ENCODE data around the gene KRTAP10-7. TPM values are rescaled to one million over a fixed set of nuclear protein-coding genes. Genes with fewer than 3 reads are reported as not detected.
"Not testable (repeated sequence)": the region's sequence is repeated elsewhere in the genome, so short reads cannot be mapped to it uniquely, and the experiment has no call there.

The KRTAP10-7 gene
- total RNA-seq, 1 donor from 2014 or later = not detected

- TF ChIP-seq, protein P1, sequence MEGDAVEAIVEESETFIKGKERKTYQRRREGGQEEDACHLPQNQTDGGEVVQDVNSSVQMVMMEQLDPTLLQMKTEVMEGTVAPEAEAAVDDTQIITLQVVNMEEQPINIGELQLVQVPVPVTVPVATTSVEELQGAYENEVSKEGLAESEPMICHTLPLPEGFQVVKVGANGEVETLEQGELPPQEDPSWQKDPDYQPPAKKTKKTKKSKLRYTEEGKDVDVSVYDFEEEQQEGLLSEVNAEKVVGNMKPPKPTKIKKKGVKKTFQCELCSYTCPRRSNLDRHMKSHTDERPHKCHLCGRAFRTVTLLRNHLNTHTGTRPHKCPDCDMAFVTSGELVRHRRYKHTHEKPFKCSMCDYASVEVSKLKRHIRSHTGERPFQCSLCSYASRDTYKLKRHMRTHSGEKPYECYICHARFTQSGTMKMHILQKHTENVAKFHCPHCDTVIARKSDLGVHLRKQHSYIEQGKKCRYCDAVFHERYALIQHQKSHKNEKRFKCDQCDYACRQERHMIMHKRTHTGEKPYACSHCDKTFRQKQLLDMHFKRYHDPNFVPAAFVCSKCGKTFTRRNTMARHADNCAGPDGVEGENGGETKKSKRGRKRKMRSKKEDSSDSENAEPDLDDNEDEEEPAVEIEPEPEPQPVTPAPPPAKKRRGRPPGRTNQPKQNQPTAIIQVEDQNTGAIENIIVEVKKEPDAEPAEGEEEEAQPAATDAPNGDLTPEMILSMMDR (IDR thresholded peaks at IDR 0.05) = no peak
- DNase-seq = peak; percentile 48
Observed at GRCh38 chr21:44603109-44603875, 2.9 kb downstream of the KRTAP10-7 start.

DNA sequence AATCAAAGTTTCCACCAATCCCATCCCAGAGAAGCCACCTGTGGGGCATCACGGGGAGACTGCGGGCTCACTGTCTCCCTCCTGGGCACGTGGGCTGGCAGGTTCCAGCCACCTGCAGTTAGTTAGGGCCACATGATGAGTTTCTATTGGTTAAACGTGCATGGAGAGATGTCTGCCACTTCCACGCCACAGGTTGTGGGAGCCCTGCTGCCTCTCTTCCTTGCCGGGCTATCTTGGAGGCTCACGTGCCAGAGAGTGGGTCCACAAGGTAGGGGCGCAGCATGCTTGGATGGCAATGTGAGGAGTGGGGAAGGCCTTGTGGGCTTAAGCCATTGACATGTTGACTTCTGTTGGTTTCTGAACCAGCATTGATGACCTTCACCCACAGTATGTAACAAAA is 3.5 kb downstream of the KRTAP10-7 start:
- Histone ChIP-seq H3K27me3 (peaks cover 9% of the 10 kb centered on the region), H3K27ac (no peak overlapping the region), H3K36me3 (no peaks in the 10 kb centered on the region), H3K9me3 (no peaks in the 10 kb centered on the region), H3K4me3 (no peak overlapping the region), H3K4me1 (no peaks in the 10 kb centered on the region)
- TF ChIP-seq, protein P1 (IDR thresholded peaks at IDR 0.05) = no peak
- DNase-seq = no peak
- intact Hi-C loops (cut with DNase I) = no loop called here
- ATAC-seq = no peak

More at GRCh38 chr21:44603109-44603875, 2.9 kb downstream of the KRTAP10-7 start:
- intact Hi-C loops (cut with DNase I) = no loop called here
- H3K4me3 ChIP-seq = no peak overlapping the region
- ATAC-seq = no peak
- H3K27ac ChIP-seq = no peak overlapping the region
- H3K4me1 ChIP-seq = no peaks in the 10 kb centered on the region
- H3K36me3 ChIP-seq = no peaks in the 10 kb centered on the region
- H3K27me3 ChIP-seq = peaks cover 9% of the 10 kb centered on the region
- H3K9me3 ChIP-seq = no peaks in the 10 kb centered on the region

GRCh38 chr21:44606495-44606894 is 6.1 kb downstream of the KRTAP10-7 start:
- TF ChIP-seq, protein P1 (IDR thresholded peaks at IDR 0.05) = no peak
- DNase-seq = no peak
- Histone ChIP-seq H3K4me3 (no peak overlapping the region), H3K27me3 (peaks cover 9% of the 10 kb centered on the region), H3K27ac (no peak overlapping the region), H3K36me3 (no peaks in the 10 kb centered on the region), H3K4me1 (no peaks in the 10 kb centered on the region), H3K9me3 (peaks cover 9% of the 10 kb centered on the region)
- intact Hi-C loops (cut with DNase I) = no loop called here
- no peak for ATAC-seq

GRCh38 chr21:44609193-44609592 is 8.8 kb downstream of the KRTAP10-7 start:
- H3K4me1 ChIP-seq = no peaks in the 10 kb centered on the region
- DNase-seq (no peak), ATAC-seq (no peak)
- H3K27me3 ChIP-seq = no peaks in the 10 kb centered on the region
- no peak overlapping the region for H3K4me3 ChIP-seq
- intact Hi-C loops (cut with DNase I) = no loop called here
- peaks cover 9% of the 10 kb centered on the region for H3K9me3 ChIP-seq
- no peak overlapping the region for H3K27ac ChIP-seq
- TF ChIP-seq, protein P1 (IDR thresholded peaks at IDR 0.05) = no peak
- no peaks in the 10 kb centered on the region for H3K36me3 ChIP-seq

- H3K4me1 ChIP-seq; DNase-seq; H3K9me3 ChIP-seq; ATAC-seq; H3K27me3 ChIP-seq; H3K27ac ChIP-seq; H3K4me3 ChIP-seq; H3K36me3 ChIP-seq; intact Hi-C loops (cut with DNase I): not testable (repeated sequence)
Observed at GRCh38 chr21:44610157-44610843, 9.9 kb downstream of the KRTAP10-7 start.

DNA sequence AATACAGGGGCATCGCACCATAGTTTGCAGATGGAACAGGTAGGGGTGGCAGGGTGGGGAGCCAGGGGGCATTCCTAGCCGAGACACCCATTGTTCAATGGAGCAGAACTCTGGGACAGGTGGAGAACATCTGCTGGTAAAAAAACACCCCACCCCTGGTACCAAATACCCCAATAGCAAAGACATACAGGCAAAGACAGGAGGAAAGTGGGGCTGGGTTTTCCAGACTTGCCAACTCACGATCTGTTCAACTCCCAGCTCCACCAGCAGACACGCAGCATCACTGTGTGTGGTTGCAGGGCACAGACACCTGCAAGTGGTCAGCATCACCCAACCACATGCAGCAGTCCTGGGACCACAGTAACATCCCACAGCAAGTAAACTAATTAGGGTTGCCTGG is 11.2 kb downstream of the KRTAP10-7 start:
- intact Hi-C loops (cut with DNase I) = no loop called here
- no peak for ATAC-seq
- H3K27ac ChIP-seq = no peak overlapping the region
- DNase-seq = no peak
- H3K36me3 ChIP-seq = no peaks in the 10 kb centered on the region
- peaks cover 9% of the 10 kb centered on the region for H3K9me3 ChIP-seq
- no peaks in the 10 kb centered on the region for H3K4me1 ChIP-seq
- H3K27me3 ChIP-seq = no peaks in the 10 kb centered on the region
- H3K4me3 ChIP-seq = no peak overlapping the region
- TF ChIP-seq, protein P1 (IDR thresholded peaks at IDR 0.05) = no peak

Measured in upper lobe of right lung (tissue), 1 donor.